Cerebellar cortex (tissue), 1 donor: ENCODE data around the gene LPCAT2.

Source experiments
- DNase-seq: peaks from one replicate; pipeline ENCODE4 v3.0.0-alpha.2; 2015; ENCODE audit warnings: low spot score

The LPCAT2 gene

DNA sequence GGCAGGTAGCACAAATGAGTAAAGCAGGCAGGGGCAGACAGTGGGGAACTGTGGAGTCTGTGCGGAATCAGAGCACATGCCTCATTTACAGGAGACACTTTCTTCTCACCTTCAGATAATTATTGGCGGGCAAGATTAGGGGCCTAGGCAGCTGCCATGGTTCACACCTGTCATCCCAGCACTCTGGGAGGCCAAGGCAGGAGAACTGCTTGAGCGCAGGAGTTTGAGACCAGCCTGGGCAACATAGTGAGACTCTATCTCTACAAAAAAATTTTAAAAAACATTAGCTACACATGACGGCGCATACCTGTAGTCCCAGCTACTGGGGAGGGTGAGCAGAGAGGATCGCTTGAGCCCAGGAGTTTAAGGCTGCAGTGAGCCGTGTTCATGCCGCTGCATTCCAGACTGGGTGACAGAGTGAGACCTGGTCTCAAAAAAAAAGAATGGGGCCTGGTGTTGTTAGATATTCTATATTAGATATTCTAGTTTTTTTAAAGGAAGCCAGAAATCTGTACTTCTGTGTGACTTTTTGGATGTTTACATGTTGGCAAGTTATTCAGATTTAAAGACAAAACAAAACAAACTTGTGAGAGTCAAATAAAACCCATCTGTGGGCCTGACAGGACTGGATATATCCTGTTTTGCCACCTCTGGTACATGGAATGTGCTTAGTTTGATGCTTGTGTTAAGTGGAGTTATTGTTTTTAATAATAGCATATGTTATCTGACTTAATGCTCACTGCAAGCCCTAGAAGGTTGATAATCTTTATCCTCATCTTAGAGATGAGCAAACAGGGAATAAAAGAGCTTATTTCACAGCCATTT is 4.9 kb upstream of the LPCAT2 start:
- DNase-seq, result no peak

DNA sequence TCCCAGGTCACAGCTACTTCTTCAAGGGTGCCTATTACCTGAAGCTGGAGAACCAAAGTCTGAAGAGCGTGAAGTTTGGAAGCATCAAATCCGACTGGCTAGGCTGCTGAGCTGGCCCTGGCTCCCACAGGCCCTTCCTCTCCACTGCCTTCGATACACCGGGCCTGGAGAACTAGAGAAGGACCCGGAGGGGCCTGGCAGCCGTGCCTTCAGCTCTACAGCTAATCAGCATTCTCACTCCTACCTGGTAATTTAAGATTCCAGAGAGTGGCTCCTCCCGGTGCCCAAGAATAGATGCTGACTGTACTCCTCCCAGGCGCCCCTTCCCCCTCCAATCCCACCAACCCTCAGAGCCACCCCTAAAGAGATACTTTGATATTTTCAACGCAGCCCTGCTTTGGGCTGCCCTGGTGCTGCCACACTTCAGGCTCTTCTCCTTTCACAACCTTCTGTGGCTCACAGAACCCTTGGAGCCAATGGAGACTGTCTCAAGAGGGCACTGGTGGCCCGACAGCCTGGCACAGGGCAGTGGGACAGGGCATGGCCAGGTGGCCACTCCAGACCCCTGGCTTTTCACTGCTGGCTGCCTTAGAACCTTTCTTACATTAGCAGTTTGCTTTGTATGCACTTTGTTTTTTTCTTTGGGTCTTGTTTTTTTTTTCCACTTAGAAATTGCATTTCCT is 3.4 kb upstream of the LPCAT2 start:
- no peak for DNase-seq

DNA sequence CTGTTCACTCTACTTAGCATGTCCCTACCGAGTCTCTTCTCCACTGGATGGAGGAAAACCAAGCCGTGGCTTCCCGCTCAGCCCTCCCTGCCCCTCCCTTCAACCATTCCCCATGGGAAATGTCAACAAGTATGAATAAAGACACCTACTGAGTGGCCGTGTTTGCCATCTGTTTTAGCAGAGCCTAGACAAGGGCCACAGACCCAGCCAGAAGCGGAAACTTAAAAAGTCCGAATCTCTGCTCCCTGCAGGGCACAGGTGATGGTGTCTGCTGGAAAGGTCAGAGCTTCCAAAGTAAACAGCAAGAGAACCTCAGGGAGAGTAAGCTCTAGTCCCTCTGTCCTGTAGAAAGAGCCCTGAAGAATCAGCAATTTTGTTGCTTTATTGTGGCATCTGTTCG is 2.8 kb upstream of the LPCAT2 start:
- DNase-seq, result no peak

DNA sequence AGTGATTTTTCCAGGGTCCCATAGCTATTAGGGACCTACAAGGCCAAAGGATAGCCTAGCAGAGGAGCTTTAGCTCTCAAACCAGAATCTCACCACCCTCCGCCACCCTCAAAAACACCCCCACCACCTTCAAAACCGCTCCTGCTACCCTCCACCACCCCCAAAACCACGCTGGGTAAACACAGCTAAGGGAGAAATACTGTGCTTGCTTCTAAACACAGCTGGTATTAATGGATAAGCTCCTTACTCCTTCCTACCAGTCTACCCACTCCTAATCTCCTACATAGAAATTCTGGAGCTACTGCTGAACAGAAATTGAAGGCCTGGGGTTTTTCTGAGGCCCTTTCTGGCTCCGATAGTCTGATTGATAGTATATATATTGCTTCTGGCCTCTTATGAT is 2.2 kb upstream of the LPCAT2 start:
- no peak for DNase-seq

DNA sequence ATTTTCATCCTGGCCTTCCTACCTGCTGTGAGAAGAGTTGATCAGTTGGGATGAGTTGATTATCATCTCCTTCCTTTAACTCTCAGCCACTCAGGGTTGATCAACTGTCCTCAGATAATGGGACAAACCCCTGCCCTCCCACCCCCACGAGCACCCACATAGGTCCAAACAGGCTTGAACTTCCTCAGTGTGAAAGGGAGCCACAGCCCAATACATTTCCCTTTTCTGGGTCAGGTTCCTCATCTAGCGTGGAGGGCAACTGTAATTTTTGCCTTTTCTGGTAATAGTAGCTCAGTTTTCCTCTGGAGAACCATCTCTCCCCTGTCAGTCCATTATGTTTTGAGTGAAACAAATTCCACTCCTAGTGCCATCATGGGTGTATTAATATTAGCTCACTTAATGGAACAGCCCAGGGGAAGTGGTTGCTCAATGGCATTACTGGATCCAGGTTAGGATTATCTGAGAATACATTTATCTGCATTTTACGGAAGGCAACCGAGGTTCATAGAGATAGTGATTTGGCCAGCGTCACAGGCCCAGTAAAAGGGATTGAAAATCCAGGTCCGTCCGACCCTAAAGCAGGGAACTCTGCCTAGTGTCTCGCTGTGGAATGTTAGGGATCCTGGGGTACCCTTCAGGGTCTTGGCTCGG is 476 bp upstream of the LPCAT2 start:
- no peak for DNase-seq

DNA sequence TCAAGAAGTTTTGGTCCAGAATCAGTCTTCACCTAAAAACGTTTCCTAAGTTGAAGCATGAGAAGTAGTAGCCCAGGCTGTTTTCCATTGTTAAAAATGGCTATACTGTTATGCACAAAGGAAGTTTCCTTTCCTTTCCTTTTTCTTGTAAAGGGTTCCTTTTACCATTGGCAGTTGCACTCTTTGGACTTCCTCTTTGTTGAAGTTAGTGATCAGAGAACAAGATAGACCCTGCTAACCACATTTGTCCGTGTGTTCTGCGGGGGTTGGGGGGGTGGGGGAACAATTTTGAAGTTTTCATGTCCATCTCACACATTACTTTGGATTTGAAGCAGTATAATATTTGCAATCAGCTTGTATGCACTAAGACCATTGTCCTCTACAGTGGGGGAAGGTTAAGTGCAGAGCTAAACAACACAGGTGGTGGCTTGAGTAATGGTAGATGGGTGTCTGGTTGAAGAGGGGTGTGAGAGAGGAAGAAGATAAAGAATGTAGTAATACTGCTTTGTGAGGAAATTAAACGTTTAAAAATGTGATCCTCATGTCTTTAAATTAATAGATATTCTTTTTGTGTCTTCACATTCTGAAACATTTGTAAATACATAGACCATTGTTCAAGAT is 1.4 kb downstream of the LPCAT2 start:
- DNase-seq, result no peak

DNA sequence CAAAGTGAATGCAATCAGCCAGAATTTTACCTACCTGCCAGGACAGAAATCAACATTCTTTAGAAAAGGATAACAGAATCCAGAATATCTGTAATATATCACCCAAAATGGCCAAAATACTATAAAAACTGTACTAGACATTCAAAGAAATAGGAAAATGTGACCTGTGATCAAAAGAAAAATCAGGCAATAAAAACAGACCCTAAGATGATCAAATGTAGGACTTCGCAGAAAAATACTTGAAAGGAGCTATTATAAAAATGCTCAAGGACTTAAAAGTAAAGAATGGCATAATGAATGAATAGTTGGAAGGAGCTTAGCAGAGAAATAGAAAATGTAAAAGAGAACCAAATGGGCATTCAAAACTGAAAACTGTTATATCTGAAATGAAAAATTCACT is 4.1 kb downstream of the LPCAT2 start:
- no peak for DNase-seq

DNA sequence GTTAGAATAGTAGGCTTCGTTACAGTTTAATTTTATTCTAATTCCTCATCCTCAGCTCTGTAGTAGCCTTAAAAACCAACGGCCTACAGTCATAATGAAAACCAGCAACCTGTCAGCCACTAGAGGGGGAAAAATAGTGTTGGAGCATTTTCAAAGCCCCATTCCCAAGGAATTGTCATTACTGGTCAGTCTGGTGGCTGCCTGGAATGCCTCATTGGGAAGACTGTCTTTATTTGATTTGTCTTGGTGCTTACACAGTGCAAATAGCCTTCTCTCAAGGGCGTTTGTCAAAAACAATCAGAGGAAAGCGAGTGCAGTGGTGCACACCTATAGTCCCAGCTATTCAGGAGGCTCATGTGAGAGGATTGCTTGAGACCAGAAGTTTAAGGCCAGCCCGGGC is 4.7 kb downstream of the LPCAT2 start:
- no peak for DNase-seq

DNA sequence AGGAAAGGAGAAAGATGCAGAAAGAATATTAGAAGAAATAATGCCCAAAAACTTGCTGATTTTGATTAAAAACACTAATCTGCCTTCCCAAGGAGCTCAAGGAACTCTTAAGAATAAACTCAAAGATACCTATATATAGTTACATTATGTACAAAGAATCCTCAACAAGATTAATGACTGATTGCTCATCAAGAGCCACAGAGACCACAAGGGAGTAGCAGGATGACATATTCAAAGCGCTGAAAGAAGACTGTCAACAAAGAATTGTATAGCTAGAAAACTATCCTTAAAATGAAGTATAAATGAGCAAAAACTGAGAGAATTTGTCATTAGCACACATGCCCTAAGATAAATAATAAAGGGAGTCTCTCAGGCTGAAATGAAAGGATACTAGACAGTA is 6.2 kb downstream of the LPCAT2 start:
- DNase-seq, result no peak

DNA sequence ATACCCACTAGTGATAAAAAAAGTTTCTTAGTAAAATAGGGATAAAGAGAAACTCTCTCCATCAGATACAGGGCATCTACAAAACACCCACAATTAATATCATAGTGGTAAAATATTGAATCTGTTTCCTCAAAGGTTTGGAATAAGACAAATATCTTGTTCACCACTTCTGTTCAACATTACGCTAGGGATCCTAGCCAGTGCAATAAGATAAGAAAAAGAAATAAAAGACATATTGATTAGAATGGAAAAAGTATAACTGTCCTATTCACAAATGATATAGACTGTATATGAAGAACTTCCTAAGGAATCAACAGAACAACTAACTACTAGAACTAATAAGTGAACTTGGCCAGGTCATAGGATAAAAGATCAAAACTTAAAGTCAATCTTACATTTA is 12.9 kb downstream of the LPCAT2 start:
- DNase-seq, result no peak

DNA sequence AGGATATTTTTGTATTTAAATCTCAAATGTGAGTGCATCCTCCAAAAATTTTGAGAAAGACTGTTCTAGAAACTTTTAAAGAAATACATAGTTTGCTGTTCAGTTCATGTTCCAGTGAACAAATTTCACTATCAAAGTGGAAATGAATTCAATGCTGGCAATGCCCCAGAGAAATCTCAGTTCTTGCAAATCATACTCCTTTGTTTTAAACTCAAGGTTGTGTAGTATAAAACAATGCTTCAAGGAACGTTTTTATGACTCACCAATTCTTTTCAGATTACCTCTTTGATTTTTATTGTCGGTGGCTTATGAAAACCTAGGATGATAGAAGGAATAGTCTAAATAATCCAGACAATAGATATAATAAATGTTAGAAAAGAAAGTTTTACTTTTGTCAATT is 17.6 kb downstream of the LPCAT2 start:
- no peak for DNase-seq

DNA sequence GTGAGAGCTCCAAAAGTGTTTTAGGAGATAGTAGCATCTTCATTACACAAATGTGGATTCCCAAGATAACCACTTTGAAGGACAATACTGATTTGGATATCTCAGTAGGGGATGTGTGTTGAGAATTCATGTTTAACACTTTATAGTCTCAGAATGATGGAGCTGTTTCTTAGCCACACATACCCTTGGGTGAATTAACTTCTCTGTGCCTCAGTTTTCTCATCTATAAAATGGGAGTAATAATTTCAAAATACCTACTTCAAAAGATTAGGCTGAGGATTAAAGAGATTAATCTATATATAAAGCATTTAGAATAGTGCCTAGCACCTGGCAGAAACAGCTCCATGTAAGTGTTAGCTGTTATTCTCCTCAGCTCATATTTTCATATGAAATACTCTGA is 19.0 kb downstream of the LPCAT2 start:
- no peak for DNase-seq

DNA sequence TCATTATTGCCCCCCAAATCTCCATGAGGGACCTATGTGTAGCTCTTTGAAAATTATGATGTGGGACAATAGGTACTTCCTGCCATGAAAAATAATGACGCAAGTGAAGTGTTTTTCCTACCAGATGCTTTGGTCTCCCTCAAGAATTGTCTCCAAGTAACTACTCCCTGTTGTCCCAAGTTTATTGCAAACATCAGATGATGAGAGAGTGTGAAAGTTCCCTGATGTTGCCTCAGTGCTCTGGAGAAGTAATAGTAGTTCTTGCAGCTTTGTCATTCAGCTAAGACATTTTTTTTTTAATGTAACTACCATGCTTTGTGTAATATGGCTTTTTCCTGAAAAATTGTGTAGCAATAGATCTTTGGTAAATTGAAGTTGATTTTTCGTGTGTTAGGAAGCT is 20.1 kb downstream of the LPCAT2 start:
- DNase-seq, result no peak

DNA sequence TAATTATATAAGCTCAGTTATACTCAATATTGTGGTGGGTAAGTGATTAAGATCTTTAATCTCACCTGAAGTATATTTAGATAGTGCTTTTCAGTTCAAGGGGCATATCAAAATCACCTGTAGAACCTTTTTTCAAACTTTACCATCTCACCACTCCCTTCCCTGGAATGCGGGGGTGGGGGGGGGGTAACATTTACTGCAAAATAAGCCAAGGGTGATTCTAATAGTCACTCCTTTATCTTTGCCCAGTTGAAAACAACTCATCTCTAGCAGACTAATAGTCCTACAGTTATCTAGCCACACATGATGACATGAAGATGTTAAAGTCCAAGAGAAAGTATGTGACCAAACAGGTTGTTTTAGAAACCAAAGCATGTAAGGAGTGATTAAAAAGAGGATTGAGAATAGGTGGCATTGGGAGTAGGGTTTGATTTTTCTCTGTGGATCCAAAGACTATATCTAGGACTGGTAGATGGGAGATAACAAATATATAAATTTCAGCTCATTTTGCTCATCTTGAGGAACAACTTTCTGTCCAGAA is 21.5 kb downstream of the LPCAT2 start:
- DNase-seq, result no peak

DNA sequence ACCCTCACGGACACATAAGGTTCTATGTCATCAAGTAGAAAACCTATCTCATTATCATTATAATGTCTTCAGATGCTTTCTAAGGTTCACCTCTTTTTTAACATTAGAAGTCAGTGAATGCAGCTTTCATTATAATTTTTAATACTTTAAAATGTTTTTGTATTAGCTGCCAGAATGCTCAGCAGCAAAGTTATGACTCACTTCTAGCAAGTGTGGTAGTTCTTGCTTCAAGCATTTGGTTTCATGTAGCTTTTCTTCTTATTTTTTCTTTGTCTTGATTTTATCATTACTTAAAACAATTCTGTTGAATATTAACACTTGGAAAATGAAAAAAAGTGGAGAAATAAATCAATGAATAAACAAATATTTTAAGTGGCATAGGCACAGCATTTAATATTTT is 23.4 kb downstream of the LPCAT2 start:
- DNase-seq, result no peak

DNA sequence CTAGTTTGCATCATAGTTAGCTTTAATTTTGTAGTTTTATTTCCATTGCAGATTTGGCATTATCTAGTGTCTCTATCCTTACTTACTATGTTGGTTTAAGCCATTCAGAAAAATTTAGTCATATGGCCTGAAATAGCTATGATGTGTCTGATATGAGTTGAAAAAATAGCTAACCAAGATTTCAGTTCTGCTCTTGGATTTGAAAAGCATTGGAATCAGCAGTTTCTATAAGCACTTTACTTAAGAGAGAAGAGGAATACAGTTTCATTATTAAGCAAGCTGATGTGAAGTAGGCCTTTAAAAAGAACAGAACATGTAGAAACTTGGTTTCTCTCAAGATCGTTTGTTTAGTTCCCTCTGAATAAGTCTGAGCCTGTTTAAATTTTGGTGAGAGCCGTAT is 25.9 kb downstream of the LPCAT2 start:
- no peak for DNase-seq

DNA sequence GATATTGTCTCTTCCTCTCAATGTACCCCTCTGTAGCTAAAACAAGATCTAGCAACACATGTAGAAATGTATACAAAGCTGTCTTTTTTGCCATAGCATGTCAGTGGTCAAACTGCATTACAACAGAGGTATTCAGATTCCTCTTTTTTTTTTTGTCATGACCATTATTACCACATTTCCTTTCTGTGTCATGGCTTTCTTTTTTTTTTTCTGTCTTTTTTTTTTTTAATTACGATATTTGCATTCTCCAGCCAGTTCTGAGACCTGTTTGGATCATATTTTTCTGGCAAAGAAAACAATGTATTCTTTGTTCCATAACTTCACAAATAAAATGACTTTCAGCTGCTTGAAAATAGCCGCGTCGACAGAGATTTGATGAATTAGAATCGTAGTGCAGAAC is 30.2 kb downstream of the LPCAT2 start:
- no peak for DNase-seq

DNA sequence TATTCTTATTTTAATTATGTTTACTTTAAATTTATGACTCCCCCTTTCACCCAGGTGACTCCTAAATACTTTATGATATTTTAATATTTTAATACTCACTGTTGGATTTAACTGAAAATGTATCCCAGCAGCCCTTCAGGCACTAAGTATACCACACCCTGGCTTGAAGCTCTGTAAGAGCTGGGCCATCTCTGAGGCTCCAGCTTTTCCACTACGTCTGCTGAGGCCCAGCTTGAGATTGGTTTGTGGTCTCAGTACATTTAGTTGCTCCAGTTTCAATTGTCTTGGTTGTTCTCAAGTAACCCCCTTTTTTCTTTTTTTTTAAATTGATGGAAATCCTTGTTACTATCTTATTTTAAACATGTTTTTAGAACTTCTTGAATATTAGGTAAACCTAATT is 30.6 kb downstream of the LPCAT2 start:
- DNase-seq, result no peak

DNA sequence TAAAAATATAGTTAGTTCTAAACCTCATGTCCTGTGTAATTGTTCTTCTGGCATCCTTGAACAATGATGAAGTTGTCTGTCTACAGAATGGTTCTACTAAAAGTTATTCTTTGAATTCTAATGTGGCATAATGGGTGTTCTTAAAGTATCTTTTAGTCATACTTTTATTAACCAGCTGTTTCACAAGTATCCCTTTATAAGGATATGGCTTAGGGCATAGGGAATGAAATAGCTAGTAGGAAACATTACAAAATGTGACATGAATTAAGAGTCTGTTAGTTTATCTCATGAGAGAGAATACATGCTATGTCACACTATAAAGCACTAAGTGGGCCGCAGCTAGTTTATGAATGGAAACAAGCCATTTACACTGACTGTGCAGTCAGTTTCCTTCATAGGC is 31.3 kb downstream of the LPCAT2 start:
- DNase-seq, result no peak

DNA sequence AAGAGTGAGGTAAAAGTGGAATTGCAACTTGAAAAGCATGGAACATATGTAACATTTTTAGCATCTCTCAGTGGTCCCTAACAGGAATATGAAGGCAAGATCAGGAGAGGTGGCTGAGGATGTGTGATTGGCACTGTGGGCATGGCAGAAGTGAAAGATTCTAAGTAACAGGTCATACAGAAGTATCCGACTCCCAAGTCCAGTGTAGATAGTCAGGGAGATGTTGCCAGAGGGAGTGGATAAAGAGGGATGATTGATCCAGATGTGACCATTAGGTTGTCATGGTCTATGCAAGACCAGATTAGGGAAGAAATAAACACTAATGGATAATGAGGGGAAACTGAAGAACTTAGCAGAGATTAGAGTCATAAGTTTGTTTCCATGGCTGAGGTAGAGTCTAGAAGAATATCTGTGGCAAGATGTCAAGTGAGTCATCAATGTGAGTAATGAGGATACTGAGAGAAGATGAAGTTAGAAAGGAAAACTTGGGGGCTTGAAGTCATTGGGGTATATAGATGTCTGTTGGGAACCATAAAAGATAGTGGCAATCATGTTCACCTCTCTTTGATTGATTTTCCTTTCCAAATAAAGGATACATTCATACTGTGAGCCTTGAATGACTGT is 33.7 kb downstream of the LPCAT2 start:
- no peak for DNase-seq

DNA sequence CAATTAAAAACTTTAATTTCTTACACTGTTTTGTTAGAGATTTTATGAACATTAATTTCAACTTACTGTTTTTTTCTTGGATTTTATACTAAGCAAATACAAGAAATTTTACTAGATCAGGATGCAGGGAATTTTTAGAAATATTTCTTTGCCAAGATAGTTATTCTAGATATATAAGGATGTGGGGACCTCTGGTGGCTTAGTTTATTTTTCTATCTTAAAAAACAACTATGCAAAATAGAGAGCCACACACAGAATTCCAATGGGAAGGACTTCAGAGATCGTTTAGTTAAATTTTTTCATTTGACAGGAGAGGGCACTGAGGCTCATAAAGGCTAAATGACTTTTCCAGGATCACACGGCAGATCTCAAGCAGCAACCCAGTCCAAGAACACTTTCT is 34.6 kb downstream of the LPCAT2 start:
- peak; percentile 25 for DNase-seq

DNA sequence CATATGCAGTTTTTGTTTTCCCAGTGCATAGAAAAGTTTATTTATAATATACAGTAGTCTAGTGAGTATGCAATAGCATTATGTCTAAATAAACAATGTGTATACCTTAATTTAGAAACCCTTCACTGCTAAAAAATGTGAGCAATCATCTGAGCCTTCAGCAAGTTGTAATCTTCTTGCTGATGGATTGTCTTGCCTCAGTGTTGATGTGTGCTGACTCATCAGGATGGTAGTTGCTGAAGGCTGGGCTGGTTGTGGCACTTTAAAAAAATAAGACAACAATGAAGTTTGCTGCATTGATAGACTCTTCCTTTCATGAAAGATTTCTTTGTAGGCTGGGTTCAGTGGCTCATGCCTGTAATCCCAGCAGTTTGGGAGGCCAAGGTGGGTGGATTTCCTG is 43.7 kb downstream of the LPCAT2 start:
- DNase-seq, result no peak
